GM23338 (cell line): ENCODE data around the gene WNK2. TPM values are rescaled to one million over a fixed set of nuclear protein-coding genes. Genes with fewer than 3 reads are reported as not detected.

ENCODE experiments used
- CREB1 ChIP-seq: fragments of 250-450 bp; sonication (Bioruptor Pico); IDR thresholded peaks from 2 replicates; pipeline ENCODE4 v1.5.0; 2020; ENCODE audit warnings: low read depth, mild to moderate bottlenecking, moderate library complexity
- EZH2 ChIP-seq: fragments of 200-600 bp; sonication (generic); IDR thresholded peaks from one replicate; pipeline ENCODE4 v1.8.0; 2017; ENCODE audit warnings: antibody characterized with exemption, mild to moderate bottlenecking, low read depth; ENCODE audit not compliant: unreplicated experiment
- EZH2phosphoT487 ChIP-seq: fragments of 200-600 bp; sonication (generic); IDR thresholded peaks from one replicate; pipeline ENCODE4 v1.8.1; 2018; ENCODE audit warnings: antibody characterized with exemption; ENCODE audit not compliant: unreplicated experiment
- ZNF114 ChIP-seq: fragments of 250-450 bp; sonication (Bioruptor Pico); IDR thresholded peaks from 2 replicates; pipeline ENCODE4 v1.5.0; 2020; ENCODE audit warnings: mild to moderate bottlenecking, moderate library complexity
- polyA plus RNA-seq: library from polyadenylated mRNA; unstranded; fragments of >200 nt; fragmentation: Nextera tagmentation; extraction: Ambion mirVana; gene quantifications from 2 replicates; pipeline ENCODE4 v1.2.1, GENCODE V29; 2016
- total RNA-seq: library from RNA; depleted of rRNA; stranded (reverse); fragments of >200 nt; shearing (Covaris generic); gene quantifications from 2 replicates; pipeline ENCODE4 v1.2.3, GENCODE V29; 2014
- TF ChIP-seq, protein P1 (sequence below): fragments of 250-450 bp; sonication (Bioruptor Pico); IDR thresholded peaks from 2 replicates; pipeline ENCODE4 v1.5.0; 2020; ENCODE audit warnings: mild to moderate bottlenecking, moderate library complexity
- TF ChIP-seq, protein P2 (sequence below): IDR thresholded peaks from one replicate; pipeline ENCODE4 v1.6.1; 2018; ENCODE audit warnings: antibody characterized with exemption; ENCODE audit not compliant: unreplicated experiment
- TF ChIP-seq, protein P3 (sequence below): IDR thresholded peaks from 2 replicates; pipeline ENCODE4 v1.6.1; 2016; ENCODE audit warnings: antibody characterized with exemption

Gene WNK2
- total and polyA plus RNA-seq, 2 experiments from 2014 or later: 56.4 to 102 TPM

DNA sequence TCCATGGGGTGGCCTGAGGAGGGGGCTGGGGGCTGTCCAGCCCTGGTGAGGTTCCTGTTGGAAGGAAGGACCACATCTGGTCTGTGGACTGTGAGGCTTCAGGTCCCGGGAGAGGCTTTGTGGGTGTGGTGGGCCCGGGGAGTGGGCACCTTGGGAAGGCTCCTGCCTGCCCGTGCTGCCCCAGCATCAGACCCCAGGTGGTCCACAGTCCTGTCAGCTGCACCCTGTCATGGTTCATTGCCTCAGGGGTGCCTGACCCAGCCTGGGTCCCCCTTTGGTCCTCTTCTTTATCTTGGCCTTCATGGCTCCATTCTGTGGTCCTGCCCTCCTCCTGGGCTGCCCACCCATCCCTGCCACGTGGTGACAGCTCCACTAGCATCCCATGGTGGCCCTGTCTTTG, 36.7 kb downstream of the WNK2 start (continued):
- TF ChIP-seq, protein P1, sequence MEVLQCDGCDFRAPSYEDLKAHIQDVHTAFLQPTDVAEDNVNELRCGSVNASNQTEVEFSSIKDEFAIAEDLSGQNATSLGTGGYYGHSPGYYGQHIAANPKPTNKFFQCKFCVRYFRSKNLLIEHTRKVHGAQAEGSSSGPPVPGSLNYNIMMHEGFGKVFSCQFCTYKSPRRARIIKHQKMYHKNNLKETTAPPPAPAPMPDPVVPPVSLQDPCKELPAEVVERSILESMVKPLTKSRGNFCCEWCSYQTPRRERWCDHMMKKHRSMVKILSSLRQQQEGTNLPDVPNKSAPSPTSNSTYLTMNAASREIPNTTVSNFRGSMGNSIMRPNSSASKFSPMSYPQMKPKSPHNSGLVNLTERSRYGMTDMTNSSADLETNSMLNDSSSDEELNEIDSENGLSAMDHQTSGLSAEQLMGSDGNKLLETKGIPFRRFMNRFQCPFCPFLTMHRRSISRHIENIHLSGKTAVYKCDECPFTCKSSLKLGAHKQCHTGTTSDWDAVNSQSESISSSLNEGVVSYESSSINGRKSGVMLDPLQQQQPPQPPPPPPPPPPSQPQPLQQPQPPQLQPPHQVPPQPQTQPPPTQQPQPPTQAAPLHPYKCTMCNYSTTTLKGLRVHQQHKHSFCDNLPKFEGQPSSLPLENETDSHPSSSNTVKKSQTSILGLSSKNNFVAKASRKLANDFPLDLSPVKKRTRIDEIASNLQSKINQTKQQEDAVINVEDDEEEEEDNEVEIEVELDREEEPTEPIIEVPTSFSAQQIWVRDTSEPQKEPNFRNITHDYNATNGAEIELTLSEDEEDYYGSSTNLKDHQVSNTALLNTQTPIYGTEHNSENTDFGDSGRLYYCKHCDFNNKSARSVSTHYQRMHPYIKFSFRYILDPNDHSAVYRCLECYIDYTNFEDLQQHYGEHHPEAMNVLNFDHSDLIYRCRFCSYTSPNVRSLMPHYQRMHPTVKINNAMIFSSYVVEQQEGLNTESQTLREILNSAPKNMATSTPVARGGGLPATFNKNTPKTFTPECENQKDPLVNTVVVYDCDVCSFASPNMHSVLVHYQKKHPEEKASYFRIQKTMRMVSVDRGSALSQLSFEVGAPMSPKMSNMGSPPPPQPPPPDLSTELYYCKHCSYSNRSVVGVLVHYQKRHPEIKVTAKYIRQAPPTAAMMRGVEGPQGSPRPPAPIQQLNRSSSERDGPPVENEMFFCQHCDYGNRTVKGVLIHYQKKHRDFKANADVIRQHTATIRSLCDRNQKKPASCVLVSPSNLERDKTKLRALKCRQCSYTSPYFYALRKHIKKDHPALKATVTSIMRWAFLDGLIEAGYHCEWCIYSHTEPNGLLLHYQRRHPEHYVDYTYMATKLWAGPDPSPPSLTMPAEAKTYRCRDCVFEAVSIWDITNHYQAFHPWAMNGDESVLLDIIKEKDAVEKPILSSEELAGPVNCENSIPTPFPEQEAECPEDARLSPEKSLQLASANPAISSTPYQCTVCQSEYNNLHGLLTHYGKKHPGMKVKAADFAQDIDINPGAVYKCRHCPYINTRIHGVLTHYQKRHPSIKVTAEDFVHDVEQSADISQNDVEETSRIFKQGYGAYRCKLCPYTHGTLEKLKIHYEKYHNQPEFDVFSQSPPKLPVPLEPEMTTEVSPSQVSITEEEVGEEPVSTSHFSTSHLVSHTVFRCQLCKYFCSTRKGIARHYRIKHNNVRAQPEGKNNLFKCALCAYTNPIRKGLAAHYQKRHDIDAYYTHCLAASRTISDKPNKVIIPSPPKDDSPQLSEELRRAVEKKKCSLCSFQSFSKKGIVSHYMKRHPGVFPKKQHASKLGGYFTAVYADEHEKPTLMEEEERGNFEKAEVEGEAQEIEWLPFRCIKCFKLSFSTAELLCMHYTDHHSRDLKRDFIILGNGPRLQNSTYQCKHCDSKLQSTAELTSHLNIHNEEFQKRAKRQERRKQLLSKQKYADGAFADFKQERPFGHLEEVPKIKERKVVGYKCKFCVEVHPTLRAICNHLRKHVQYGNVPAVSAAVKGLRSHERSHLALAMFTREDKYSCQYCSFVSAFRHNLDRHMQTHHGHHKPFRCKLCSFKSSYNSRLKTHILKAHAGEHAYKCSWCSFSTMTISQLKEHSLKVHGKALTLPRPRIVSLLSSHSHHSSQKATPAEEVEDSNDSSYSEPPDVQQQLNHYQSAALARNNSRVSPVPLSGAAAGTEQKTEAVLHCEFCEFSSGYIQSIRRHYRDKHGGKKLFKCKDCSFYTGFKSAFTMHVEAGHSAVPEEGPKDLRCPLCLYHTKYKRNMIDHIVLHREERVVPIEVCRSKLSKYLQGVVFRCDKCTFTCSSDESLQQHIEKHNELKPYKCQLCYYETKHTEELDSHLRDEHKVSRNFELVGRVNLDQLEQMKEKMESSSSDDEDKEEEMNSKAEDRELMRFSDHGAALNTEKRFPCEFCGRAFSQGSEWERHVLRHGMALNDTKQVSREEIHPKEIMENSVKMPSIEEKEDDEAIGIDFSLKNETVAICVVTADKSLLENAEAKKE (CRISPR knock-in tag): no peak
- TF ChIP-seq EZH2: no peak
- TF ChIP-seq, protein P2, sequence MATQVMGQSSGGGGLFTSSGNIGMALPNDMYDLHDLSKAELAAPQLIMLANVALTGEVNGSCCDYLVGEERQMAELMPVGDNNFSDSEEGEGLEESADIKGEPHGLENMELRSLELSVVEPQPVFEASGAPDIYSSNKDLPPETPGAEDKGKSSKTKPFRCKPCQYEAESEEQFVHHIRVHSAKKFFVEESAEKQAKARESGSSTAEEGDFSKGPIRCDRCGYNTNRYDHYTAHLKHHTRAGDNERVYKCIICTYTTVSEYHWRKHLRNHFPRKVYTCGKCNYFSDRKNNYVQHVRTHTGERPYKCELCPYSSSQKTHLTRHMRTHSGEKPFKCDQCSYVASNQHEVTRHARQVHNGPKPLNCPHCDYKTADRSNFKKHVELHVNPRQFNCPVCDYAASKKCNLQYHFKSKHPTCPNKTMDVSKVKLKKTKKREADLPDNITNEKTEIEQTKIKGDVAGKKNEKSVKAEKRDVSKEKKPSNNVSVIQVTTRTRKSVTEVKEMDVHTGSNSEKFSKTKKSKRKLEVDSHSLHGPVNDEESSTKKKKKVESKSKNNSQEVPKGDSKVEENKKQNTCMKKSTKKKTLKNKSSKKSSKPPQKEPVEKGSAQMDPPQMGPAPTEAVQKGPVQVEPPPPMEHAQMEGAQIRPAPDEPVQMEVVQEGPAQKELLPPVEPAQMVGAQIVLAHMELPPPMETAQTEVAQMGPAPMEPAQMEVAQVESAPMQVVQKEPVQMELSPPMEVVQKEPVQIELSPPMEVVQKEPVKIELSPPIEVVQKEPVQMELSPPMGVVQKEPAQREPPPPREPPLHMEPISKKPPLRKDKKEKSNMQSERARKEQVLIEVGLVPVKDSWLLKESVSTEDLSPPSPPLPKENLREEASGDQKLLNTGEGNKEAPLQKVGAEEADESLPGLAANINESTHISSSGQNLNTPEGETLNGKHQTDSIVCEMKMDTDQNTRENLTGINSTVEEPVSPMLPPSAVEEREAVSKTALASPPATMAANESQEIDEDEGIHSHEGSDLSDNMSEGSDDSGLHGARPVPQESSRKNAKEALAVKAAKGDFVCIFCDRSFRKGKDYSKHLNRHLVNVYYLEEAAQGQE: no peak
- TF ChIP-seq CREB1 (CRISPR knock-in tag): no peak
- no peak for TF ChIP-seq ZNF114 (CRISPR knock-in tag)
- TF ChIP-seq, protein P3, sequence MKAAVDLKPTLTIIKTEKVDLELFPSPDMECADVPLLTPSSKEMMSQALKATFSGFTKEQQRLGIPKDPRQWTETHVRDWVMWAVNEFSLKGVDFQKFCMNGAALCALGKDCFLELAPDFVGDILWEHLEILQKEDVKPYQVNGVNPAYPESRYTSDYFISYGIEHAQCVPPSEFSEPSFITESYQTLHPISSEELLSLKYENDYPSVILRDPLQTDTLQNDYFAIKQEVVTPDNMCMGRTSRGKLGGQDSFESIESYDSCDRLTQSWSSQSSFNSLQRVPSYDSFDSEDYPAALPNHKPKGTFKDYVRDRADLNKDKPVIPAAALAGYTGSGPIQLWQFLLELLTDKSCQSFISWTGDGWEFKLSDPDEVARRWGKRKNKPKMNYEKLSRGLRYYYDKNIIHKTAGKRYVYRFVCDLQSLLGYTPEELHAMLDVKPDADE: no peak
- no peak for TF ChIP-seq EZH2phosphoT487
